Heart right ventricle (tissue), 16 donors: ENCODE results near the gene PODXL2. TPM values are rescaled to one million over a fixed set of nuclear protein-coding genes. Genes with fewer than 3 reads are reported as not detected.

ENCODE experiments used
- ATAC-seq, 8 donors: fragments of 200-7000 bp; cut with Tn5 transposase; one replicate each; pipeline ENCODE4 v1.9.1; 2020; ENCODE audit warnings: mild to moderate bottlenecking in 8 of 8, moderate library complexity in 8 of 8, moderate number of reproducible peaks in 1 of 8
- DNase-seq, 2 donors: peaks; one replicate each; pipeline ENCODE4 v3.0.0-alpha.2; 2020
- H3K27ac ChIP-seq, 10 donors: fragments of 200-600 bp; sonication (generic) in 2 of 10; one replicate each; pipeline versions ENCODE4 v1.5.0 to v1.8.0; 2020 to 2022; ENCODE audit warnings: mild to moderate bottlenecking in 3 of 10
- H3K27me3 ChIP-seq, 7 donors: fragments of 200-600 bp; one replicate each; pipeline ENCODE4 v1.8.0; 2021 to 2022; ENCODE audit warnings: mild to moderate bottlenecking in 2 of 7
- H3K36me3 ChIP-seq, 9 donors: fragments of 200-600 bp; sonication (generic) in 1 of 9; one replicate each; pipeline versions ENCODE4 v1.5.0 to v1.8.0; 2020 to 2022; ENCODE audit warnings: mild to moderate bottlenecking in 2 of 9
- H3K4me1 ChIP-seq, 9 donors: fragments of 200-600 bp; sonication (generic) in 1 of 9; one replicate each; pipeline versions ENCODE4 v1.5.0 to v1.8.0; 2020 to 2022; ENCODE audit warnings: mild to moderate bottlenecking in 4 of 9
- H3K4me3 ChIP-seq, 10 donors: fragments of 200-600 bp; sonication (generic) in 2 of 10; one replicate each; pipeline versions ENCODE4 v1.5.0 to v1.8.0; 2020 to 2022; ENCODE audit warnings: mild to moderate bottlenecking in 7 of 10, moderate library complexity in 2 of 10
- H3K9me3 ChIP-seq, 11 donors: fragments of 200-600 bp in 10 of 11; sonication (generic) in 2 of 11; one replicate each; pipeline versions ENCODE4 v1.5.0 to v1.8.0; 2013 to 2022; ENCODE audit warnings: mild to moderate bottlenecking in 2 of 11, control low read depth in 1 of 11, moderate library complexity in 1 of 11
- WGBS, 2 donors: extraction: QIAGEN DNeasy Blood & Tissue Kit; methylation state at CpG; one replicate each; pipeline ENCODE4 v1.1.7; 2013; ENCODE audit warnings: inconsistent platforms in 1 of 2; 5-methylcytosine and 5-hydroxymethylcytosine counted together
- intact Hi-C, 10 donors: fragments of 100-400 bp; cut with DNase I; formaldehyde crosslinking; loops; one replicate each; pipeline versions ENCODE4 v1.11.1 to v1.14.2; 2022
- polyA plus RNA-seq, 2 donors: library from polyadenylated mRNA; stranded (reverse); fragments of 200-250 nt; gene quantifications; one replicate each; pipeline ENCODE4 v1.2.3, GENCODE V29; 2013
- total RNA-seq, 10 donors: library from RNA; stranded (reverse); fragmentation: NEBNext Ultra II Directional in 3 of 10; extraction: Animal tissue kit (Norgen Biotek cat#: 25700) in 3 of 10; gene quantifications; one replicate each; pipeline versions ENCODE4 v1.2.1 to v1.2.4, GENCODE V29; 2021 to 2023
- TF ChIP-seq, protein P1 (sequence below), 9 donors: fragments of 200-600 bp; sonication (generic) in 2 of 9; IDR thresholded peaks; one replicate each; pipeline versions ENCODE4 v1.5.0 to v1.8.0; 2021 to 2022; ENCODE audit warnings: antibody characterized with exemption in 9 of 9, mild to moderate bottlenecking in 5 of 9, moderate library complexity in 1 of 9
- donor health status: Arrhythmogenic right ventricular cardiomyopathy.
- donor health status: ischemic (EF 13 %, LVEDD 7.1; RV severe dilation, severe dysfunction).
- donor health status: healthy with polysubstance abuse.
- donor health status: DM: no; HTN: yes; CAD: no.
- donor health status: DM: no; HTN: no; CAD: no.
- donor health status: ischemic (EF 25% LVEDD 6.9; RV normal size, moderate dysfunction).
- donor health status: ischemic (EF 25% LVEDD 5.7; RV mildly dilated, moderate dysfunction).
- donor health status: healthy.
- donor health status: DM: yes; HTN: yes; CAD: no.
- donor health status: Ischemic cardiomyopathy.
- donor health status: ischemic (EF 35%, LVEDD 5.7; RV mildly dilated, moderate dysfunction).
- donor health status: nonischemic (EF 11% LVEDD 7.7; RV severe dilation, severe dysfunction).
- donor health status: DM: yes; HTN: yes; CAD: no.
- donor health status: PGD.
- donor health status: ischemic (EF 29% LVEDD 5.4; RV normal size, mild dysfunction).
- donor health status: nonischemic (EF 23%, LVEDD 6.1; RV moderate dilation, normal function).

Gene PODXL2
- total and polyA plus RNA-seq, 12 donors, result 0.42 to 4.0 (median 1.5) TPM

DNA sequence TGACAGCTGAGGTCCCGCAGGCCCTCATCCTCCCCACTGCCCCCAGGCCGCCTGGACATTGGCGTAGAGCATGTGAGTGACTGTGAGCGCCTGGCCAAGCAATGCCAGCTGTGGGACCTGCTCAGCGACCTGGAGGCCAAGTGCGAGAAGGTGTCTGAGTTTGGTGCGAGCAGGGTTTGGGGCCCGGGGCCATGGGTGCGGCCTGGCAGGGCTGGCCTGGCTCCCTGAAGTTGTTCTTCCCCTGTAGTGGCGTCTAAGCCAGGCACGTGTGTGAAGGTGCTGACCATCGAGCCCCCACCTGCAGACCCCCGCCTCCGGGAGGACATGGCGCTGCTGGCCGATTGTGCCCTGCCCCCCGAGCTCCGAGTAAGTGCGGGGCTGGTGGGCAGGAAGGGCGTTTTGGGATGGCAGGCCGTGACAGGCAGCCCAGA is 48.0 kb downstream of the PODXL2 start:
- Histone ChIP-seq H3K27me3 (no peaks in the 10 kb centered on the region), H3K9me3 (no peaks in the 10 kb centered on the region), H3K4me3 (no peak overlapping the region), H3K36me3 (peaks cover 0 to 62% (median 21%) of the 10 kb centered on the region in 9 donors), H3K4me1 (peaks cover 5 to 51% (median 22%) of the 10 kb centered on the region in 9 donors), H3K27ac (peak overlapping the region in 2 of 10 donors; percentile 14 to 72)
- ATAC-seq, result no peak
- intact Hi-C loops, result loop anchor here in 1 of 10 donors (5.0 kb wide), 1 partner anchor 85 kb away; the partner anchor contains the start of gene TPRA1
- no peak for DNase-seq
- TF ChIP-seq, protein P1, sequence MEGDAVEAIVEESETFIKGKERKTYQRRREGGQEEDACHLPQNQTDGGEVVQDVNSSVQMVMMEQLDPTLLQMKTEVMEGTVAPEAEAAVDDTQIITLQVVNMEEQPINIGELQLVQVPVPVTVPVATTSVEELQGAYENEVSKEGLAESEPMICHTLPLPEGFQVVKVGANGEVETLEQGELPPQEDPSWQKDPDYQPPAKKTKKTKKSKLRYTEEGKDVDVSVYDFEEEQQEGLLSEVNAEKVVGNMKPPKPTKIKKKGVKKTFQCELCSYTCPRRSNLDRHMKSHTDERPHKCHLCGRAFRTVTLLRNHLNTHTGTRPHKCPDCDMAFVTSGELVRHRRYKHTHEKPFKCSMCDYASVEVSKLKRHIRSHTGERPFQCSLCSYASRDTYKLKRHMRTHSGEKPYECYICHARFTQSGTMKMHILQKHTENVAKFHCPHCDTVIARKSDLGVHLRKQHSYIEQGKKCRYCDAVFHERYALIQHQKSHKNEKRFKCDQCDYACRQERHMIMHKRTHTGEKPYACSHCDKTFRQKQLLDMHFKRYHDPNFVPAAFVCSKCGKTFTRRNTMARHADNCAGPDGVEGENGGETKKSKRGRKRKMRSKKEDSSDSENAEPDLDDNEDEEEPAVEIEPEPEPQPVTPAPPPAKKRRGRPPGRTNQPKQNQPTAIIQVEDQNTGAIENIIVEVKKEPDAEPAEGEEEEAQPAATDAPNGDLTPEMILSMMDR (IDR thresholded peaks at IDR 0.05), result no peak
- WGBS, 2 donors, result 95 to 97% methylated on average over 21 of the region's 21 CpGs

GRCh38 chr3:127677541-127678314 is 48.7 kb downstream of the PODXL2 start:
- Histone ChIP-seq H3K36me3 (peaks cover 0 to 62% (median 21%) of the 10 kb centered on the region in 9 donors), H3K4me3 (no peak overlapping the region), H3K27ac (peak overlapping the region in 3 of 10 donors; percentile 4 to 72 (median 14)), H3K27me3 (no peaks in the 10 kb centered on the region), H3K4me1 (peaks cover 0 to 47% (median 18%) of the 10 kb centered on the region in 9 donors), H3K9me3 (no peaks in the 10 kb centered on the region)
- intact Hi-C loops, result loop anchor here in 1 of 10 donors (5.0 kb wide), 1 partner anchor 85 kb away; the partner anchor contains the start of gene TPRA1
- 93 to 94% methylated on average over 17 of the region's 17 CpGs for WGBS, 2 donors
- TF ChIP-seq, protein P1 (IDR thresholded peaks at IDR 0.05), result no peak
- no peak for ATAC-seq
- DNase-seq, result no peak

DNA sequence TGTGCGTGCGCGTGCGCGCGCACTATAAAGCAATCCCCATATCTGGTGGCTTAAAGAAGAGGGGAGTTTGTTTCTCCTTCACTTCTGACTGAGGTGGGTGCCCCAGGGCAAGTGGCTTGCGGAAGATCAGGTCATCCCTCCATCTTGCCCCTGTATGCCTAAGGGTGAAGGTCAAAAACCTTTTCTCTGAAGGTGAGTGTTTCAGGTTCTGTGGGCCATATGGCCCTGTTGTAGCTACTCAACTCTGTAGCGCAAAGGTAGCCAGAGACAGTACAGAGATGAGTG is 49.3 kb downstream of the PODXL2 start:
- no peak for ATAC-seq
- Histone ChIP-seq H3K4me1 (peaks cover 0 to 49% (median 17%) of the 10 kb centered on the region in 9 donors), H3K36me3 (peaks cover 0 to 62% (median 21%) of the 10 kb centered on the region in 9 donors), H3K4me3 (no peak overlapping the region), H3K27me3 (no peaks in the 10 kb centered on the region), H3K27ac (peak overlapping the region in 2 of 10 donors; percentile 4 to 72), H3K9me3 (no peaks in the 10 kb centered on the region)
- intact Hi-C loops, result loop anchor here in 1 of 10 donors (5.0 kb wide), 1 partner anchor 86 kb away; the partner anchor contains the start of gene TPRA1
- TF ChIP-seq, protein P1 (IDR thresholded peaks at IDR 0.05), result no peak
- WGBS, 2 donors, result 93 to 98% methylated on average over 8 of the region's 8 CpGs
- no peak for DNase-seq

GRCh38 chr3:127678611-127679533 is 49.9 kb downstream of the PODXL2 start:
- TF ChIP-seq, protein P1 (IDR thresholded peaks at IDR 0.05), result no peak
- no peak overlapping the region for H3K4me3 ChIP-seq
- H3K27me3 ChIP-seq, result no peaks in the 10 kb centered on the region
- no peaks in the 10 kb centered on the region for H3K9me3 ChIP-seq
- peaks cover 0 to 62% (median 21%) of the 10 kb centered on the region in 9 donors for H3K36me3 ChIP-seq
- peak overlapping the region in 1 of 10 donors; percentile 72 for H3K27ac ChIP-seq
- H3K4me1 ChIP-seq, result peaks cover 0 to 49% (median 15%) of the 10 kb centered on the region in 9 donors
- intact Hi-C loops, result loop anchor here in 1 of 10 donors (5.0 kb wide), 1 partner anchor 87 kb away; the partner anchor contains the start of gene TPRA1
- 84 to 88% methylated on average over 12 of the region's 12 CpGs for whole genome bisulfite sequencing, 2 donors
- DNase-seq, result no peak
- ATAC-seq, result peak in 1 of 8 donors; percentile 4
